HG03103 (cell line): ENCODE results near the gene CDK14.

Experiments used
- ATAC-seq: cut with Tn5 transposase; IDR thresholded peaks from one replicate; pipeline ENCODE4 v1.9.1; 2021; ENCODE audit warnings: low read depth; ENCODE audit not compliant: unreplicated experiment

CDK14 gene

DNA sequence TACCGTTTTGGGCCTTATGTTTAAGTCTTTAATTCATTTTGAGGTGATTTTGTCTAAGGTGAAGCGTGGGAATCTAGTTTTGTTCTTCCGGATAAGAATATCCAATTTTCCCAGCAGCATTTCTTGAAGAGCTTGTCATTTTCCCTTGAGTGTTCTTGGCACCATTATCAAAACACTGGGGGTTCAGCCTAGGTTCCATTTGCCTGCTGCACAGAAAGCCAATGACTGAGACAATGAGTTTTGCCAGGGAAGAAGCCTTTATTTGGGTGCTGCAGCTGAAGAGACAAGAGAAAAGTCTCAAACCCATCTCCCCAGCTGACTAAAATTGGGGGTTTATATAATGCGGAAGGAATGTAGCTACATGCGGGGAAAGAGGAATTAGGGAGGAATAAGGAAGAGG is 380.9 kb downstream of the CDK14 start:
- no peak for ATAC-seq

DNA sequence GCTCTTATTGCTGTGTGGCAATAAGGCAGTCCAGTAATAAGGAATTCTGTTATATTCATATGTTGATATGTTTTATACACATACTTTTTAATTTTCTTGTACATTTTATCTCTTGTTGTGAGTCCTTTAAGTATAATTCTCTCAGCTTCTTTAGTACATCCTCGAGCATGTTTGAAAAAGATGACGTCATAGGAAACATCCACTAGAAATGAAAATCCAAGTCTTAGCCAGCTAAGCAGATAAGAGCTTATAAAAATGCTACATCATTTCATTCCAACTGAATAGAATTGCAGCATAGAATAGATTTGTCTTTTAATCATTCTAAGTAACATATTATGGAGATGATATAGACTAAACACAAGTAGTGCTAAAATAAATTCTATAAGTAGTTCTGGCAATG is 384.4 kb downstream of the CDK14 start:
- no peak for ATAC-seq

DNA sequence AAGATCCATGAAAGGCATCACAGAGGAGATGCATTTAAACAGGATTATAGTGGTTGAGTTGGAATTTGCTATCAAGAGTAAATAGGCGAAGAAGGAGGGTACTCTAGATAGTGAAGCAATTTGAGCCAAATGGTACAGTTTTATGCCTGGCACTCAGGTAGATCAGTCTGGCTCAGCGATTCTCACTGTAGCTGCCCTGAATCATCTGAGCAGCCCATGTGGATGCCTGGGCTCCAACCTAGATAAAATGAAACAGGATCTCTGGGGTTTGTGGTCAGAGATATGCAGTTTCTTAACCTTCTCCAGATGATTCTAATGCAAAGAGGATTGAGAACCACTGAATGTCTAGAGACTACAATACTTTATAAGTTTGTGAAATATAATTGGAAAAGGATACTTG is 386.1 kb downstream of the CDK14 start:
- no peak for ATAC-seq

DNA sequence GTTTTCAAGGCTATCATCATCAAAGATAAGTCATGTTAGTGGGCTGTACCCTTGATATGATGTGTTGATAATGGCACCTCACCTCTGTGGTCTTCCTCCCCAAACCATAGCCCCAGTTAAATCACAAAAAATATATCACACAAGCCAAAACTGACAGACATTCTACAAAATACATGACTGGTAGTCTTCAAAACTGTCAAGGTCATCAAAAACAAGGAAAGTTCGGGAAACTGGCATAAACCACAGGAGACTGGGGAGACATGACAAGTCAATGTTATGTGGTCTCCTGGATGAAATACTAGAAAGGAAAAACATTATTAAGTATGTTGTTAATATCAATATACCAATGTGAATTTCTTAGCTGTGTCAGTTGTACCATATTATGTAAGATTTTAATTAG is 388.6 kb downstream of the CDK14 start:
- ATAC-seq: no peak

DNA sequence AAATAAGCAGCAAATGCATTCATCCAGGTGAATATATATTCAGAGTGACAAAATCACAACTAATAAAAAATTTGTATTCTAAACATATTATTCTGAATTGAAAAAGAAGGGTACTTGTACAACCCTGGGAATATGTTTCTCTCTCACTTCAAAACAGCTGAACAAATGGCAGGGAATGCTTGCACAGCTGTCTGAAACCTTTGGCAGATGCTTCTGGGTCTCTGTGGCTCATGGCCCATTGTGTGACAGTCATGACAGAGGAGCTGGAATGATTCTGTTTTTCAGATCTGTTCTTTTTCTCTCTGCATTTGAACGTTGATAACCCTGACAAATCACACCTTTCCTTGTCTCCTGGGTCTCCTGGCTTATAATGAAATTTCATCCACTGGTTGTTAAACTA is 392.4 kb downstream of the CDK14 start:
- ATAC-seq: no peak

DNA sequence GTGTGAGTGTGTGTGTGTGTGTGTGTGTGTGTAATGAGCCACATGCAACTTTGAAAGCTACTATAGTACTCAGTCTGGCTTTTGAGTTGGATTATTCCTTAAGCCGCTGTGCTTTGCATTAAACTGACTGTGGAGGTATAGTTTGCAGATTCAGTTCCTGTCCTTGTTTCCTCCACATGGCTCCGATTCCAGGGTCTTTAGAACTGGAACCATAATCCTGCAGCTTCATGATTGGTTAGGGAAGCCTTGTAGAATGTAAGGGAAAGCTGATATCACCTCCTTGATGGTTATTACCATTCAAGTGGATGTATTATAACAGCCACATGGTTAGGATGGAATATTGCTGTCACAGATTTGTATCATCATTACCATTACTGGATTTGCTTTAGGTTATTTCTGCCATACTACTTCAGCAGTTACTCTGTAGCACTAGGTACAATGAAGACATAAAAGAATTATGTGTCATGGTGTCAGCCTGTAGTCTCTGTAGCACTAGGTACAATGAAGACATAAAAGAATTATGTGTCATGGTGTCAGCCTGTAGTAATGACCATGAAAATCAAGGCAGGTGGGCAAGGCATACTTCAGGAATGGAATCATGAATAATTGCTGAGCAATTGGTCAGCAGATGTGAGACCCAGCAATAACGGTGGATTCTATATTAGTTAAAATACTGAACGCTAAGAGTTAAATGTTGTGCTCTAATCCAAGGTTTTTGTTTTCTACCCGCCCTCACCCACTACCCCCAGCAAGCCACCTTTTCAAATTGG is 393.1 kb downstream of the CDK14 start:
- ATAC-seq: no peak

DNA sequence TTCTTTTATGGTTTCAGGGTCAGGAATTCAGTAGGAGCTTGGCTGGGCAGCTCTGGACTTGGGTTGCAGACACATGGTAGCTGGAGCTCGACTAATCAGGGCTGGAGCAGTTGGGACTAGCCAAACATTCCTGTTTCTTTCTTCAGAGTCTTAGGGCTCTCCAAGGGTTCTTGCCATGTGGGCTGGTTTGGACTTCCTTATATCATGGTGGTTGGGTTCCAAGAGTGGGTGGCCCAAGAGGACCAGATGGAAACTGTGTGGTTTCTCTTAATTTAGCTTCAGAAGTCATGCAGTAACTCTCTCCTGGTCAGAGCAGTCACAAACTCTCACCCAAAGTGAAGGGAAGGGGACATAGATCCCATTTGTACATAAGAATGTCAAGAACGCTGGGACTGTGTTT is 398.0 kb downstream of the CDK14 start:
- no peak for ATAC-seq

DNA sequence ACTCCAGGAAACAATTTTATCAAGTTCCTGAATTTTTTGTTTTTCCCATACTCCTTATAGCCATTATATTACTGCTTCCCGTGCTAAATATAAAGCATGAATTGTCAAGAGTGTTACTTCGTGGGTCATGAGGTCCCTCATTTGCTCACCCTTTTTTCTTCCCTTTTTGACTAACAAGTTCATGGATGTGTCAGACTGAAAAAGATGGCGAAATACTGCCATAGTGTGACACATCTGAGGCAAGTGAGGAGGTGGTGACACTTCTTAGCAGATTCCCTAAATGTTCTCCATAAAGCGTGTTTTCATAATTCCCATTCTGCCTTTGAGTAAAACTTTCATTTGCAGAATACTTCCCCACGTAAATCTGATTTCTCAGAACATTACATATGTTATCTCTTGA is 398.5 kb downstream of the CDK14 start:
- no peak for ATAC-seq

DNA sequence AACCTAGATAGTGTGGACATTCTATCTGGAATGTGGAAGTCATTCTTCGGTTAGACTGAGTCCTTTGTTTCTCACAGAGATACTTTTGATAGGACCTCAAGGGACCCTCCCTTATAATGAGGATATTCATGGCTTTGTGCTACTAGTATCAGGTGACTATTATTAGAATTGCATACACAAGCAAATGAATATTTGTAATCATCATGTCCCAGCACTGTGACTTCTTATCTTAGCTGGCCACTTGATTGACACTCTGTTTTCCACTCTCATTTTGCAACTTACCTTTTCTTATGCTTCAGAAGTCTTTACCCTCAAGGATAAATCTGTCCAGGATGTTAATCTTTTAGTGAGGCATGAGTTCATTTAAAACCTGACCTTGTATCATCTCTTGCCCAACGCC is 399.9 kb downstream of the CDK14 start:
- ATAC-seq: no peak

DNA sequence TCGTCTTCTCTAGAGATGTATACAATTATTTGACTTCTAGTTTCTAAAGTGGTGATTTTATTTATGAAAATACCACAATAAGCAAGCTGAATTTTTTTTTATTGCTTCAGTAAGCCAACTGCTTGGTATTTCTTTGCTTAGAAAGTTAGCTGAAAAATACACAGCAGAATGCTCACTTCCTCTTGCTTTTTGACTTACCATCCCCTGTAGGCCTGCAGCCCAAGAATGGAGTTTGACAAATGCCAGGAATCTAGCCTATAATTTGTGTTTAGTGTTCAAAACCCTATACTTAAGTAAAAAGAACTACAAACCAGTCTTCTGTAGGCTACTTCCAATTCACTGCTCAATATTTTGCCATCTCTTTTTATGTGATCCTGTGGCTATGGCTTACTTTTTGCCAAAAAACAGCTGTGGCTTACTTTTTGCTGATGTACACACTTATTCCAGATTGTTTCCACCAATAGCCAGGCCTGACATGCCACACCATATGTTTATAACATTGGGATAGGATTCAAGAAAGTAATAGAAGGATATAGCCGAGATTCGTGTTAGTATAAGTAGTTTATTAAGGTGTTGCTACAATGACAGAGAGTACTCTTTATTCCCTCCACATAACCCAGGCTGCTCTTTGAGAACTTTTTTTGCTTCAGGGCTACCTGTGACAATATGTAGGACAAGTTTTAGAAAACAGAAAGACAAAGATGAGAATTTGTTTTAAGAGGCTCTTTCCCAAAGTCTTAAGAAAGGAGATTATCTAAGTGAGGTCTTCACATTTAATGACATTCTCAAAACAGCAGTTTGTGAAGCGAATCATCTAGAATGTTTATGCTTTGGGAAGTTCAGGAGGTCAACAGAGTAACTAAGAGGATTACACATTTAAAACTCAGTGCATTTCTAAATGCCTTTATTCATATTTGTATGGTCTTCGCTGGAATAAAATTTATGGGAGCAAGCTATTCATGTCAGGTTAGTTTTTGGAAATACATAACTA is 404.2 kb downstream of the CDK14 start:
- no peak for ATAC-seq

DNA sequence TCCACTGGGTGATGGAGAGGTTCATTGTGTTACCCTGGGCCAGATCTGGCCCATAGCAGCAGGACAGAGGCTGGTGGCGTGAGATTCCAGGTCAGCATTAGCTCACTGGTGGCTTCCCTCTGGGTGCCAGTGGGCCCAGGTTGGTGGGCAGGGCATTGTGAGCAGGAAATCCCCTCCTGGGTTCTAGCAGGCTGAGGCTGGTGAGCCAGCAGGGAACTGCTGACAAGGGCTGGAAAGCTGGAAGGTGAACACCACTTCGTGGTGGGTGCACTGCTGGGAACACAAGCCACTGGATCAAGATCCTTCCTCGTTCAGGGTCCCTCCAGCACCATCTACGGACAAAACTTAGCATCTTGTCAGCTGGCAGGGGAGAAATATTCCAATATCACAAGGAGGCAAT is 408.9 kb downstream of the CDK14 start:
- ATAC-seq: no peak

DNA sequence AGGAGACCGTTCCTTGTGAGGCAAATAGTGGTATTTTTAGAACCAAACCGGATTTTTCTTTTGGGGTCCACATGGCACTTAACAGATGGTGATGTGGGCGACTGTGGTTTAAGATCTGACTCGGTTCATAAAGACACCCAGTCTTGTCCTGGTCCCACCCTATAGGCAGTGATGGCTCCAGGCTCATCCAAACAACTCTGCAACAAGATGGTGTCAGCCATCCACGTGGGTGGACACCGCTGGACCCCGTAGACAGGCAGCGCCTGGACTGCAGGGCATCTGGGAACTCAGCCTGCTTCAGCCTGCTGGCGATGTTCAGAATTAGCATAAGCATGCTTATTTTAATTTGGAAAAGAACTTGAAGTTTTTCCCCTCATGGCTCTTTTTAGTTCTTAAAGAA is 409.7 kb downstream of the CDK14 start:
- no peak for ATAC-seq

DNA sequence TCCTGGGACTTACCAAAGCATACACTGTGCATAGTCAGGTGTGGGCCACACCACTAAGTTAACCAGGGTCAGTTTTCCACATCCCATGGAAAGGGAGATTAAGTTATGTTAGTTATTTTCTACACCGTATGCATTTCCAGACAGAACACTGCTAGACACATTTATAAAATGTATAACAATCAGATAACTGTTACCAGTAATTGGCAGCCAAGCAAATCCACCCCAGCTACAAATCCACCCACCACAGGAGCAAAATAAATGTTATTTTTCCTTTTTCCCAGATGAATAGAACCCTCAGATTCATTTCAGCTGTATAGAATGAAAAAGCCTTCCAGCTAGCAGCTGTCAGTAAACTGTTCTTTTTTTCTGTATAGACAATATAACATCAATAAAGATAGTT is 411.2 kb downstream of the CDK14 start:
- ATAC-seq: no peak

DNA sequence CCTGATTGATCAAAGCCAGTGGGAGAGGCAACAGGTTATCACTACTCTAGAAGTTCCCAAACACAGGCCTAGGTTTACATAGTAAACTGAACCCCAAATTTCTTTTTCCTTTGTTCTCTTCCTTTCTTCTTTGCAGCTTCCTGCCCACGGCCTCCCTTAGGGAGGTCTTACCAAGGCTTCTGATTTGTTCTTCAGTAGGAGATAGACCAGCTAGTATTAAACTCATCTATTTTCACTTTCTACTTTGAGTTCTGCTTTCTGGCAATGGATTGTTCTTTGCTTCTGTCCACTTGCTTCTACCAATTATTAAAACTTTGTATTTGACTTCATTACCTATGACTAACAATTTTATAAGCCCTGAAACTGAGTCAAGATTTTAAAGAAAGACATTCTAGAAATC is 417.0 kb downstream of the CDK14 start:
- no peak for ATAC-seq

DNA sequence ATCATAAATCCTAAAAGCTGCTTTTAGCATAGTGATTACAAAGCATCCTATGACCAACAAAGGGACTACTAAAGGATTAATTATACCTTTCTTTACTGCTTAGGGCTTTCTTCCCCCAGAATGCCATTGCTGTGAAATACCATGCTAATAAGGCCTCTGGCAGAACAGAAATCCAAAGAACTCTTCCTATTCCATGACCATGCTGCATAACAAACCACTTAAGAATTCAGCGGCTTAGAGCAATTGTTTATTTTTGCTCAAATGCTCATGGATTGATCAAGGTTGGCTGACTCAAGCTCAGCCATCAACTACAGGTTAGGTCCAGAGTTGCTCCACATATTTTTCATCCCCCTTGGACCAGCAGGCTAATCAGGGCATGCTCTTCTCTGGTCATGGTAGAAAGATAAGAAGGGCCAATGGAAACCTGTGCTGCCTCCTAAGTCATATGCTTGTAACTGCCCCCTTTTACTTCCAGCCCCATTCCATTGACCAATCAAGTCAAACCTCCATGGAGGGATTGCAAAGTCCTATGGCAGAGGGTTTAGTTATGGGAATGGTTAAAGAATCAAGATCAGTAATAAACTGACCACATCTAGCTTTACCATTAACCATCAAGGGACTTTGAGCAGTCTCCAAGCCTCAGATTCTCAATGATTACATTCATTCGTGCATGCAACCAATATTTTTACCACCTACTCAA is 423.7 kb downstream of the CDK14 start:
- ATAC-seq: no peak

DNA sequence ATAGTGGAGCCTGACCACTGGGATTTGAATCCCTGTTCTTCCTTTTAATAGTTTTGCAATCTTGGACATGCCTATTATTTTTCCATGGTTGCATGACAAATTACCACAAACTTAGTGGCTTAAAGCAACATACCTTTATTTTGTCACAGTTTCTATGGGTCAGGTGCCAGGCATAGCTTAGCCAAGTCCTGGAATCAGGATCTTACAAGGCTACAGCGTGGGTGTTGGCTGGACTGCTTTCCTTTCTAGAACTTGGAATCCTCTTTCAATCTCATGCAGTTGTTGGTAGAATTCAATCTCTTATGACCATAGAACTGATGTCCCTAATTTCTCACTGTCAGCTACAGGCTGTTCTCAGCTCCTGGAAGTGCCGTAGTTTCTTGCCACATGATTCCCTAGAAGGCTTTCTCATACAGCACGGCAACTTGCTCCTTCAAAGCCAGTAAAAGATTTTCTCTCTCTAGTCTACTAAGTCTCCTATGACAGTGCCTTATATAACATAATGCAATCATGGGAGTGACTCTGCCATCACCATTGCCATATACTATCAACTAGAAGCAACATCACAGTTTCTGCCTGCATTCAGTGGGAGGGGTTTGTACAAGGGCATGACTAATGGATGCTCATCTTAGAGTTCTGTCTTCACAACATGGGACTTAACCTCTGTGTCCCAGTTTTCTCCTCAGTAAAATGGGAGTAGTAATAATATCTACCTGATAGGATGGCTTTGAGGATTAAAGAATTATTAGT is 424.7 kb downstream of the CDK14 start:
- no peak for ATAC-seq

DNA sequence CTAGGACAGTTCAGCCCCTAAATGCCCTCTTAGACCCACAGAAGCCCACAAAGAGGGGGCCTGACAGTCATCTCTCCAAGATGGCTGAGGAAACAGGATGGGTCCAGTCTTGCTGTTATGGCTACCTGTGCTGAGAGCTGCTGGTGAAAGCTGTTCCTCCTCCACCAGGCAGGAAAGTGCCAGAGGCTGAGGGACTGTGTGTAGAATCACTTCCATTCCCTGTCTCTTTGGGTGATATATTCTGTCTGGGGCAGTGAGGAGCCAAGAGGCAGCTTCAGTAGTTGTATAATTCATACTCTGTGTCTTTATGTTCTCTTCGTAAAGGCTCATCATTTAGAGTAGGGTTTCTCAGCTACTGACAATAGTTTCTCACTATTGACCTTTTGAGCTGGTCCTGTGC is 425.8 kb downstream of the CDK14 start:
- ATAC-seq: no peak

DNA sequence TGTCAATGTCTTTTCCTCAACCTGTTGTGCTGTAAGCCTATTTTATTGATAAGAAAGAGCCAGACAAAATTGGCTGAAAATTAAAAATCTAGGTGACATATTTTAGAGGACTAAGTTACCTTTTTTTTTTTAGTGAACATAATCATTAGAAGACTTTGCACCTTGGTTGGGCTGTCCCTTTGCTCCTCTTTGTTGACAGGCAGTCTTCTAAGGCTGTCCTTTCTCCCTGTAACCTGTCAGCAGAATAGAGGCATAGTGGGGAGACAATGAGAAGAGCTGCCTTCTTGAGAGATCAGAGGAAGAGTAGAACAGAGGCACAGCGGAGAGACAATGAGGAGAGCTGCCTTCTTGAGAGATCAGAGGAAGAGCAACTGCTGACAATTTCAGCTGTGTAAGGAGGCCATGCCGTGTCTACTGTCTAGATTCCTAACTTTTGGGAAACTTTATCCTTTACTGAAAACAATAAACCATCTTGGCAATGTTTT is 429.8 kb downstream of the CDK14 start:
- ATAC-seq: no peak

DNA sequence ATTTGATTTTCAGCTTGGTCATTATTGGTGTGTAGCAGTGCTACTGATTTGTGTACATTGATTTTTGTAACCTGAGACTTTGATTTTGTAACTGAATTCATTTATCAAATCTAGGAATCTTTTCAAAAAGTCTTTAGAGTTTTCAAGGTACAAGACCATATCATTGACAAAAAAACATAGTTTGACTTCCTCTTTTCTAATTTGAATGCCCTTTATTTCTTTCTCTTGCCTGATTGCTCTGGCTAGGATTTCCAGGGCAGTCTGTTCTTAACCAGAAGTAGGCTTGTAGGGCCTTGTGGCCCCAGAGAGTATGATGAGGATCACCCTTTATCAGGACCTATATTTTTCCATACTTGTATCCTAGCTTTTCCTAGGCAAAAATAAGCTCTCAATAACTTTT is 433.6 kb downstream of the CDK14 start:
- no peak for ATAC-seq

DNA sequence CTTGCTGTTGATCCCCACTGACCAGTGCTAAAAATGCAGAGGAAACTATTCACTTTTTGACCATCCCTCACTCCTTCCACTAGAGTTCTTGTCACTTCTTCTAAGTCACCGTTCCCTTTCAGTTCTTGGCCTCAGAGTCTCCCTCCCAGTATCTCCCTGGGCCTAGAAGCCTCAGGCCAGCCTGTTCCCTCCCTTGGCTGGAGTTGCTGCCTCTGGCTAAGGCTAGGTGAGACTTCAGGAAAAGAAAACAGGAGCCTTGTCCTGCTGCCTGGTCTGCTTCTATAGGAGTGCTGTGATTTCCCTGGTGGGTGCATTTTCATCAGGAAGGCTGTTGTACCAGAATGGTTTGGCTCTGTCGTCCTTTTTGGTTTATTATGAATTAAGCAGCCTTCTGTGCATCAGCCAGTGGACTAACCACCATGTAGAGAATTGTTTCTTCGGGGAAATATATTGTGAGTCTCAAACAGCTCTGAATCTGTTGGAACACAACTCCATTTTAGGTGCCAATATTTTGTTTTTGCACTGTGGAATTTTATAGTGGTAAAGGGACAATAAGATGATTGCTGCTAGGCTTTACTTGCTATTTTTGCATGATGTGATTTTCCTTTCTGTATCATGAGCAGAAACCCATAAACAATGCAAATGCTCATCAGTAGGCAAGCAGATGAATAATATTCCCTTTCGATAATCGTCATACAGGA is 434.7 kb downstream of the CDK14 start:
- no peak for ATAC-seq
